ENCODE measurements around the gene AK8. TPM values are rescaled to one million over a fixed set of nuclear protein-coding genes. Genes with fewer than 3 reads are reported as not detected.
A peak's percentile ranks its signal among the peaks of the same experiment; 100 is the strongest.

The AK8 gene, protein sequence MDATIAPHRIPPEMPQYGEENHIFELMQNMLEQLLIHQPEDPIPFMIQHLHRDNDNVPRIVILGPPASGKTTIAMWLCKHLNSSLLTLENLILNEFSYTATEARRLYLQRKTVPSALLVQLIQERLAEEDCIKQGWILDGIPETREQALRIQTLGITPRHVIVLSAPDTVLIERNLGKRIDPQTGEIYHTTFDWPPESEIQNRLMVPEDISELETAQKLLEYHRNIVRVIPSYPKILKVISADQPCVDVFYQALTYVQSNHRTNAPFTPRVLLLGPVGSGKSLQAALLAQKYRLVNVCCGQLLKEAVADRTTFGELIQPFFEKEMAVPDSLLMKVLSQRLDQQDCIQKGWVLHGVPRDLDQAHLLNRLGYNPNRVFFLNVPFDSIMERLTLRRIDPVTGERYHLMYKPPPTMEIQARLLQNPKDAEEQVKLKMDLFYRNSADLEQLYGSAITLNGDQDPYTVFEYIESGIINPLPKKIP
- under 1 TPM in 1 of 2 experiments, not detected in 1; 0.21 TPM for total RNA-seq

- peak within 1 kb of the TSS; percentile 13 for H3K27ac Mint-ChIP-seq
- no peaks in the 10 kb centered on the region for H3K9me3 Mint-ChIP-seq (ENCODE audit: low read depth)
- POLR2A ChIA-PET = no interaction called here
- intact Hi-C loops (cut with DNase I, micrococcal nuclease) = loop anchor here in 1 of 2 experiments (1.0 to 10.0 kb wide), 8 partner anchors 24 to 799 kb away; partner anchors contain the start of genes GTF3C4, MED27, STKLD1 and SURF4
- DNase-seq = peak; percentile 86
- no peaks in the 10 kb centered on the region for H3K27me3 Mint-ChIP-seq
- peaks cover 21% of the 10 kb centered on the region for H3K4me1 Mint-ChIP-seq
- H3K4me3 Mint-ChIP-seq = peak within 1 kb of the TSS; percentile 73
- ATAC-seq = peak; percentile 76
- CTCF ChIA-PET = interaction anchor here (0.7 to 1.3 kb wide), 3 partner anchors 24 to 27 kb away, joined by 3 to 9 read pairs (median 3); no protein-coding TSS in a partner anchor
- no peaks in the 10 kb centered on the region for H3K36me3 Mint-ChIP-seq (ENCODE audit: low read depth)
Observed at GRCh38 chr9:132877824-132878694, at the start of gene AK8. TSS of gene AK8 (minus strand) at chr9:132878284. CDS start at chr9:132878255, 29 bp downstream.

GRCh38 chr9:132927704-132928103 is 49.6 kb upstream of the AK8 start:
- Mint-ChIP-seq H3K4me1 (no peaks in the 10 kb centered on the region), H3K27me3 (no peaks in the 10 kb centered on the region), H3K4me3 (no peak overlapping the region), H3K9me3 (ENCODE audit: low read depth) (no peaks in the 10 kb centered on the region), H3K27ac (no peak overlapping the region), H3K36me3 (ENCODE audit: low read depth) (peaks cover 20% of the 10 kb centered on the region)
- ATAC-seq (no peak), DNase-seq (no peak)
- intact Hi-C loops (cut with DNase I, micrococcal nuclease) = no loop called here
- CTCF ChIA-PET = interaction anchor here (0.5 to 1.3 kb wide), 2 partner anchors 9 to 997 kb away, joined by 3 to 4 read pairs; no protein-coding TSS in a partner anchor
- POLR2A ChIA-PET = no interaction called here

GRCh38 chr9:132923346-132923902 is 45.3 kb upstream of the AK8 start:
- H3K27me3 Mint-ChIP-seq = no peaks in the 10 kb centered on the region
- intact Hi-C loops (cut with DNase I, micrococcal nuclease) = no loop called here
- DNase-seq (no peak), ATAC-seq (no peak)
- POLR2A ChIA-PET = interaction anchor here (0.7 kb wide), 1 partner anchor 261 kb away, joined by 9 read pairs; no protein-coding TSS in a partner anchor
- H3K36me3 Mint-ChIP-seq (ENCODE audit: low read depth) = peaks cover 48% of the 10 kb centered on the region
- no peak overlapping the region for H3K27ac Mint-ChIP-seq
- no peaks in the 10 kb centered on the region for H3K4me1 Mint-ChIP-seq
- CTCF ChIA-PET = no interaction called here
- no peaks in the 10 kb centered on the region for H3K9me3 Mint-ChIP-seq (ENCODE audit: low read depth)
- no peak overlapping the region for H3K4me3 Mint-ChIP-seq

GRCh38 chr9:132919614-132920268 is 41.7 kb upstream of the AK8 start:
- Mint-ChIP-seq H3K27me3 (no peaks in the 10 kb centered on the region), H3K9me3 (ENCODE audit: low read depth) (no peaks in the 10 kb centered on the region), H3K4me3 (no peak overlapping the region), H3K4me1 (no peaks in the 10 kb centered on the region), H3K36me3 (ENCODE audit: low read depth) (peaks cover 52% of the 10 kb centered on the region), H3K27ac (no peak overlapping the region)
- ChIA-PET POLR2A (no interaction called here), CTCF (interaction anchor here (0.6 to 2.2 kb wide), 6 partner anchors 15 to 242 kb away, joined by 3 to 8 read pairs (median 4); no protein-coding TSS in a partner anchor)
- ATAC-seq (no peak), DNase-seq (no peak)
- intact Hi-C loops (cut with DNase I, micrococcal nuclease) = no loop called here

DNA sequence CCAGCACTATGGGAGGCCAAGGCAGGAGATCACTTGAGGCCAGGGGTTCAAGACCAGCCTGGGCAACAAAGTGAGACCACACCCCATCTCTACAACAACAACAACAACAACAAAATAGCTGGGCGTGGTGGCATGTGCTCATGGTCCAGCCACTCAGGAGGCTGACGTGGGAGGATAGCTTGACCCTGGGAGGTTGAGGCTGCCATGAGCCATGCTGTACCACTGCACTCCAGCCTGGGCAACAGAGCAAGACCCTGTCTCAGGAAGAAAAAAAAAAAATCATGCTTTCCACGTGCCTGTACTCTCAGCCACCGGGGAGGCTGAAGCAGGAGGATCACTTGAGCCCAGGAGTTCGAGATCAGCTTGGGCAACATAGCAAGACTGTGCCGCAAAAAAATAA is 36.8 kb upstream of the AK8 start:
- Mint-ChIP-seq H3K36me3 (ENCODE audit: low read depth) (peaks cover 43% of the 10 kb centered on the region), H3K27ac (no peak overlapping the region), H3K4me3 (no peak overlapping the region), H3K9me3 (ENCODE audit: low read depth) (no peaks in the 10 kb centered on the region), H3K4me1 (no peaks in the 10 kb centered on the region), H3K27me3 (no peaks in the 10 kb centered on the region)
- ChIA-PET CTCF (interaction anchor here (0.9 to 2.1 kb wide), 4 partner anchors 10 to 272 kb away, joined by 3 to 10 read pairs (median 6); no protein-coding TSS in a partner anchor), POLR2A (no interaction called here)
- DNase-seq (no peak), ATAC-seq (no peak)
- intact Hi-C loops (cut with DNase I, micrococcal nuclease) = no loop called here

DNA sequence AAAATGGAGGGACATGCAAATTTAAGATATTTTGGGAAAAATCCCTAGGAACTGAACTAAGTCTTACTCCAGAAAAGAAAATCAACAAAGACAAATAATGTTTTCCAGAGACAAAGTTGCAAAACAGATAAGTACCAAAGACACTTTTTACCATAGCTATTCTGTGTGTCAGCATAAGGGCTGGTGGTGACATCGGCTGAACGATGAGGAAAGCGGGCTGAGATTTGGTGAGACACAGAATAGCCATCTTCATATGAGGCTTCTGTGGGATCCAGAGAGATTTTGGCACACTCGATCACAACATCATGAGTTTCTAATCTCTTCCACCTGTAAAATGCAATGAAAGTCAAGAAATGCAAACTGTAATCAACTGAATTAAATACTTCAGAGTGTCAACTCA is 34.0 kb upstream of the AK8 start:
- Mint-ChIP-seq H3K4me1 (peaks cover 13% of the 10 kb centered on the region), H3K9me3 (ENCODE audit: low read depth) (no peaks in the 10 kb centered on the region), H3K4me3 (no peak overlapping the region), H3K27ac (no peak overlapping the region), H3K27me3 (no peaks in the 10 kb centered on the region), H3K36me3 (ENCODE audit: low read depth) (peaks cover 25% of the 10 kb centered on the region)
- ChIA-PET POLR2A (no interaction called here), CTCF (no interaction called here)
- DNase-seq = no peak
- ATAC-seq = no peak
- intact Hi-C loops (cut with DNase I, micrococcal nuclease) = no loop called here

GRCh38 chr9:132910376-132910775 is 32.3 kb upstream of the AK8 start:
- Mint-ChIP-seq H3K36me3 (ENCODE audit: low read depth) (peaks cover 18% of the 10 kb centered on the region), H3K27ac (no peak overlapping the region), H3K9me3 (ENCODE audit: low read depth) (no peaks in the 10 kb centered on the region), H3K4me3 (no peak overlapping the region), H3K4me1 (peaks cover 13% of the 10 kb centered on the region), H3K27me3 (no peaks in the 10 kb centered on the region)
- intact Hi-C loops (cut with DNase I, micrococcal nuclease) = no loop called here
- POLR2A ChIA-PET = interaction anchor here (0.7 kb wide), 2 partner anchors 12 to 33 kb away, joined by 3 to 5 read pairs; no protein-coding TSS in a partner anchor
- CTCF ChIA-PET = interaction anchor here (1.6 kb wide), 1 partner anchor 8 kb away, joined by 8 read pairs; no protein-coding TSS in a partner anchor
- ATAC-seq (no peak), DNase-seq (no peak)

DNA sequence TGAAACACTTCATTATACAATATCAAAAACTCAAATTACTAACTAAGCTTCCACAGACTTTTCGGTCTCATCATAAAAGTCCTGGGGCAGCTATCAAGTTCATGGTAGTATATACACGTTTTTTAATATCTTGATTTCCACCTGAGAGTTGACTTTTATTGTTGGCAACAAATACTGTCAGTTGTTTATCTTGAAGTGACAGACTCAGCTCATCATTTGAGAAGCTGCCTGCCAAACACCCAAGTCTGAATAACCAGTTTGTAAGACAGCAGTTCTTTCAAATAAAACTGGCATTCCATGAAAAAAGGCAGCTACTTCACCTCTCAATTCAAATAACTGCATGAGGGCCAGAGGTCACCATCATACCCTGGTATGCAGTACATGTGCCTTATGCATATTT is 31.2 kb upstream of the AK8 start:
- ATAC-seq = no peak
- Mint-ChIP-seq H3K27ac (no peak overlapping the region), H3K9me3 (ENCODE audit: low read depth) (no peaks in the 10 kb centered on the region), H3K4me1 (peaks cover 13% of the 10 kb centered on the region), H3K27me3 (no peaks in the 10 kb centered on the region), H3K4me3 (no peak overlapping the region), H3K36me3 (ENCODE audit: low read depth) (peaks cover 15% of the 10 kb centered on the region)
- intact Hi-C loops (cut with DNase I, micrococcal nuclease) = no loop called here
- POLR2A ChIA-PET = no interaction called here
- CTCF ChIA-PET = interaction anchor here (0.6 to 1.7 kb wide), 4 partner anchors 10 to 80 kb away, joined by 3 to 6 read pairs (median 4); no protein-coding TSS in a partner anchor
- no peak for DNase-seq

- Mint-ChIP-seq H3K27me3 (no peaks in the 10 kb centered on the region), H3K4me3 (no peak overlapping the region), H3K36me3 (ENCODE audit: low read depth) (peaks cover 15% of the 10 kb centered on the region), H3K27ac (no peak overlapping the region), H3K4me1 (peaks cover 13% of the 10 kb centered on the region), H3K9me3 (ENCODE audit: low read depth) (no peaks in the 10 kb centered on the region)
- DNase-seq (no peak), ATAC-seq (no peak)
- CTCF ChIA-PET = interaction anchor here (0.8 to 1.7 kb wide), 4 partner anchors 9 to 77 kb away, joined by 3 to 6 read pairs (median 5); no protein-coding TSS in a partner anchor
- intact Hi-C loops (cut with DNase I, micrococcal nuclease) = no loop called here
- POLR2A ChIA-PET = no interaction called here
Observed at GRCh38 chr9:132908635-132909034, 30.6 kb upstream of the AK8 start.

DNA sequence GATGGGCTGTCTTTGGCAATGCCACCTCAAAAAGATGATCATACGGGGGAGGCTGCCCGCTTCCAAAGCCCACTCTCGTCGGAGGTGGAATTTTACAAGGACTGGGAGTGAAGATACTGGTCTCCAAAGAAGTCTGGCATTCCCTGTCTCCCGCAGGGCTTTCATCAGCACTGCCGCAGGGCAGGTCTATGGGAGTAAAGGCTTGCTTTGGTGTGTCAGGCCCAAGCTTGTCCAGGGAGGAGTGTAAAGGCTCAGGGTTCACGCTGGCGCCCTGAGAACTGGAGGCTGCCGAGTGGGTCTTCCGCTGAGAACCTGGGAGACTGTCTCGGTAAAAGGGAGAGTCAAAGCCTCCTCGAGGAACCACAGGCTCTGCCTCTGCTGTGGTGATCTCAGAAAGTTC is 27.6 kb upstream of the AK8 start:
- POLR2A ChIA-PET = interaction anchor here (0.7 kb wide), 1 partner anchor 9 kb away, joined by 6 read pairs; no protein-coding TSS in a partner anchor
- no peak for ATAC-seq
- CTCF ChIA-PET = interaction anchor here (1.0 to 2.2 kb wide), 6 partner anchors 10 to 73 kb away, joined by 3 to 10 read pairs (median 6); partner anchors contain the start of gene GFI1B
- DNase-seq = no peak
- Mint-ChIP-seq H3K36me3 (ENCODE audit: low read depth) (peaks cover 14% of the 10 kb centered on the region), H3K4me3 (no peak overlapping the region), H3K4me1 (peaks cover 21% of the 10 kb centered on the region), H3K9me3 (ENCODE audit: low read depth) (no peaks in the 10 kb centered on the region), H3K27me3 (no peaks in the 10 kb centered on the region), H3K27ac (no peak overlapping the region)
- intact Hi-C loops (cut with DNase I, micrococcal nuclease) = no loop called here
